Stimulated activated CD8-positive, alpha-beta memory T cell treated with anti-CD3 and anti-CD28 coated beads, Interleukin-12 subunit alpha, Interleukin-12 subunit beta, amount 100 ng/mL, for 1 hour (primary cell): ENCODE measurements around the gene CYP3A7.
"Not testable (repeated sequence)": the region's sequence is repeated elsewhere in the genome, so short reads cannot be mapped to it uniquely, and the experiment has no call there.

ENCODE experiments used
- DNase-seq: peaks from one replicate; pipeline ENCODE4 v3.0.0-alpha.2; 2020; ENCODE audit warnings: low read depth

CYP3A7 gene

GRCh38 chr7:99741441-99741795 lies 6.4 kb upstream of the CYP3A7 start:
- DNase-seq: no peak

- DNase-seq: no peak
Measured at GRCh38 chr7:99740573-99741440, 5.8 kb upstream of the CYP3A7 start.

- no peak for DNase-seq
Measured at GRCh38 chr7:99739699-99740572, 4.9 kb upstream of the CYP3A7 start.

- no peak for DNase-seq
Measured at GRCh38 chr7:99737726-99738125, 2.7 kb upstream of the CYP3A7 start.

- not testable (repeated sequence) for DNase-seq
Measured at GRCh38 chr7:99736667-99737066, 1.7 kb upstream of the CYP3A7 start.

GRCh38 chr7:99733448-99733847 lies 1.5 kb downstream of the CYP3A7 start:
- DNase-seq: no peak

DNA sequence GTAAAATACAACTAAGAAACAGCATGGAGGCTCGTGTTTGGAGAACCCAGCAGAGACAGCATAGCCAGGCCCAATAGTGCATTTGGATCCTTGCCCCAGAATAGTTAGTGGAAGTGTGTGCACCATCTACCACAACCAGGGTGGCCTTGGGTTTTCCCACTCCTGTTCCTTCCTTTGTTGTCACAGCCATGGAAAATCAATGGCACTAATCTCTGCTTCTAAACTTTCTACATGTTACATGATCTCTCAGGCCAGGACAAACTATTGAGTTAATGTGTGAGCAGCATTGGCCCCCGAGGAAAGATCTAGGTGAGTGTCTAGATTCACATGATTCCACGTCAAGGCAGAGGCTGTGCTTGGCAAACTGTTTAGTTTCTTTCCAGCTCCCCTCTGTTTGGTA lies 2.0 kb downstream of the CYP3A7 start:
- DNase-seq: no peak

DNA sequence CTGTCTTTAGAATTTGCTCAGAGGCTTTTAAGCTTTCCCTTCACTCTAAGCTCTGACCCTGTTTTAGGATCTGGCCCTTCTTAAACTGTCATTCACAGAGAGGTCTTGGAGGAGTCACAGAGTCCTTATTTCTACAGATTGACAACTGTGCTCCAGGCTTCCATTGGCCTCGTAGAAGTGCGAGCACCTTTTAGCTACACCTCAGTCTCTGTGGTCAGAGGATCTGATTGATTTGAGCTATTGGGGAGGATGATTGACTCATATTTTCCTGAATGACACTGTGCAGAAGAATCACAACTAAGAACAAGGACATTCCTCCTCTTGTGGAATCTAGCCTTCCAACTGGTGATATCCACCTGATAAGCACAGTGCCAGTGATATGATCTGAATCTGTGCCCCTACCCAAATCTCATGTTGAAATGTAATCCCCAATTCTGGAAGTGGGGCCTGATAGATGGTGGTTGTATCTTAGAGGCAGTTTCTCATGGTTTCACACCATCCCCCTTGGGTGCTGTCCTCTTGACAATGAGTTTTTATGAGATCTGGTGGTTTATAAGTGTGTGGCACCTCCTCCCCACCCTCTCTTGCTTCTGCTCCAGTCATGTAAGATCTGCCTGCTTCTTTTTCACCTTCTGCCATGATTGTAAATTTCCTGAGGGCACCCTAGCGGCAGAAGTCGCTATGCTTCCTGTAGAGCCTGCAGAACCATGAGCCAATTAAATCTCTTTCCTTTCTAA lies 3.2 kb downstream of the CYP3A7 start:
- DNase-seq: no peak

GRCh38 chr7:99730992-99731391 lies 4.0 kb downstream of the CYP3A7 start:
- no peak for DNase-seq

DNA sequence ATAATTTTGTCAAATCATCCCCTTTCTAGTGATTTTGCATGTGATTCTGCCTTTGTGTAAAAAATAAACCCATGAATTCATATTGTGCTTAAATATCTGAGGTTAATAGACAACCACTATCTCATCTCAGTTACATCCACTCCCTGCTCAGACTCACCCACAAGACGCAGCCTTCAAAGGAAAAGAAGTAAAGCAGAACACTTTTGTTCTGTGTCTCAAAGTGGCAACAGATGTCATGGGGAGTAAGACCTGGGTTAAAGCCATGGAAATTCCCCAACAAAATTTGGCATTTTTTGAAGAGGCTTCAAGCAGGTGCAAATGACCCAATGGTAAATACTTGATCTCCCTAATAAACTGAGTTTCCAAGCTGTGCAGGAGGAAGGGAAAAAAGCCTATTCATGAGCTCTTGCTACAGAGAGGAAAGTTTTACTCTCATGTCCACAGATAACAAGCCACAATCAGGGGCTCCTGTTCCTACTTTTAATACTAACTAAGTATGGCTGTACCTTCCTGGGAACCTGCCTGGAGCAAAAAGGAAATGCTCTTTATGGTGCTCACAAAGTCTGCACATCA lies 4.7 kb downstream of the CYP3A7 start:
- DNase-seq: no peak

DNA sequence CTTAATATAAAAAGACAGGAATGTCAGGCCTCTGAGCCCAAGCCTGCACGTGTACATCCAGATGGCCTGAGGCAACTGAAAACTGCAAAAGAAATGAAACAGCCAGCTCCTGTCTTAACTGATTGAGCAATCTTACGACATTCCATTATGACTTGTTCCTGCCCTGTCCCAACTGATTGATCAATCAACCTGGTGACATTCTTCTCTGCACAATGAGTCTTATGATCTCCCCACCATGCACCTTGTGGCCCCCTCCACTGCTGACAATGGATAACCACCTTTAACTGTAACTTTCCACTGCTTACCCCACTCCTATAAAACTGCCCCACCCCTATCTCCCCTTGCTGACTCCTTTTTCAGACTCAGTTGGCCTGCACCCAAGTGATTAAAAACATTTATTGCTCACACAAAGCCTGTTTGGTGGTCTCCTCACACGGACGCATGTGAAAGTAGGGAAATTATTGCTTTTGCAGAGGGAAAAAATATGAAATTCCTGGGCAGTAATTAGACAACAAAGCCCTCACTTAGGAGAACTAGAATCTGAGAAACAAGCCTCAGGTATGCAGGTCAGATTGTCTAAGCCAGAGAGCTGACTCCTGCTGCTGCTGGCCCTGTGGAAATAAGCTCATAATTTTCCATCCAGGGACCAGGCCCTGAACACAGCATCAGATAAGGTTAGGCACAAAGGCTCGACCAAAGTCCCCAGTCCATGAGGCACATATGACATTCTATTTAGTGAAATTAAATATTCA lies 5.3 kb downstream of the CYP3A7 start:
- no peak for DNase-seq

- no peak for DNase-seq
Measured at GRCh38 chr7:99728615-99729014, 6.4 kb downstream of the CYP3A7 start.

DNA sequence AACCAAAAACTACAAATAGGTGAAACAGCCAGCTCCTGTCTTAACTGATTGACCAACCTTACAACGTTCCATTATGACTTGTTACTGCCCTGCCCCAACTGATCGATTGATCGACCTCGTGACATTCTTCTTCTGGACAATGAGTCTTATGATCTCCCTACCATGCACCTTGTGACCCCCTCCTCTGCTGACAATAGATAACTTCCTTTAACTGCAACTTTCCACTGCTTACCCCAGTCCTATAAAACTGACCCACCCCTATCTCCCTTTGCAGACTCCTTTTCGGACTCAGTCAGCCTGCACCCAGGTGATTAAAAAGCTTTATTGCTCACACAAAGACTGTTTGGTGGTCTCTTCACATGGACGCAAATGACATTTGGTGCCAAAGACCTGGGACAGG lies 11.8 kb downstream of the CYP3A7 start:
- not testable (repeated sequence) for DNase-seq

- no peak for DNase-seq
Measured at GRCh38 chr7:99720800-99721595, 14.0 kb downstream of the CYP3A7 start.

GRCh38 chr7:99719996-99720769 lies 14.8 kb downstream of the CYP3A7 start:
- no peak for DNase-seq

DNA sequence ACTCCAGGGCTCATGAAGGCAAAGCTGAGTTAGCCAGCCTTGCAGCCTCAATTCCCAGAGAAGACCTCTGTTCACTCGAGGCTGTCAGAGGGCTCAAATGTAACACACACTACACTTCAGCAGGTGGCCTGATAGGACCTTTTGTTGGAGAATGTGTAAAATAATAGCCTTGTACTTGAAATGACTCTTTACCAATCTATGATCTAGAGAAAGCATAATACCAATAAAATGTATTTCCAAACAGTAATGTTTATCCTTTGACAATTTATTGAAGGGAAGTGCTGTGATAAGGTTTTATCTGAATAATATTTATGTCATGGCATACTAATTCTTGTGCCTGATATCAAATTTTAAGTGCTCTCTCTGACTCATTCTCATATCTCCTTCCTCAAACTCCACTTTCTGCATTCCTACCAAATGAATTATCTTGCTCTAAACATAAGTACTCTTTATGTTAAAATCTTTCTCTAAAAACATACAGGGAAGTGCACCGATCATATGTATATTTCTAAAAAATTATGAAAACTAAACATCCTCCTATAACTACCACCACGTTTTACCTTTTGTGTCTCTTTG lies 20.9 kb downstream of the CYP3A7 start:
- DNase-seq: no peak

DNA sequence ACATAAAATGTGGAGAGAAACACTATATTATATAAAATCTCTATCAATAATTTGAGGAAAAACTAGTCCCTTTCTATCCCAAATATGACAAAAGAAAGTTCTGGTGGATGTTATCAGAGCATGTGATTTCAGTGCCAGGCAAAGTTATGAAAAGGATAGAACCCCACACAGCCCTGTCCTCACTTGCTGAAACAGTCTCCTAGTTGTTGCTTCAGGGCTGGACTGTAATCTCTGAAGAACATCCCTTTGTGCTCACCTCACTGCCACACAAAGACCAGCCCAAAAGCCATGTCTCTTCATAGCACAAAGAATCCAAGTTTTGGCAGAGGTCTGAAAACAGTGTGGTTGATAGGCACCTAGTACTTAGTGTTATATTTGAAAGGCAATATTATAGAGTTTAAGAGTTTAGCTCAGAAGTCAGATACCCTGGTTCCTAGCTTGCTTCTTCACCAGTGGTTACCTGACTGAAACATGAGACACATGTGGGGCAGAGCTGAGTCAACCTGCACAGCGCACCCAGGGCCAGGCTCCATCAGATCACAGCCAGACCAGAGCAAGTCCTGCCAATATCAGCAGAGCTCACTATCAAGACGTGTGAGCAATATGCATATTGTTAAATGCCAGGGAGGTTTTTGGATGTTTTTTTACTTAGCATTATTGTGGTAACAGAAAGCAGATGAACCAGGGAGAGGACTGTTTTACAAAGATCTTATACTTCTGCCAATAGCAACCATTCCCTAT lies 25.0 kb downstream of the CYP3A7 start:
- DNase-seq: no peak

GRCh38 chr7:99709260-99709659 lies 25.7 kb downstream of the CYP3A7 start:
- no peak for DNase-seq

DNA sequence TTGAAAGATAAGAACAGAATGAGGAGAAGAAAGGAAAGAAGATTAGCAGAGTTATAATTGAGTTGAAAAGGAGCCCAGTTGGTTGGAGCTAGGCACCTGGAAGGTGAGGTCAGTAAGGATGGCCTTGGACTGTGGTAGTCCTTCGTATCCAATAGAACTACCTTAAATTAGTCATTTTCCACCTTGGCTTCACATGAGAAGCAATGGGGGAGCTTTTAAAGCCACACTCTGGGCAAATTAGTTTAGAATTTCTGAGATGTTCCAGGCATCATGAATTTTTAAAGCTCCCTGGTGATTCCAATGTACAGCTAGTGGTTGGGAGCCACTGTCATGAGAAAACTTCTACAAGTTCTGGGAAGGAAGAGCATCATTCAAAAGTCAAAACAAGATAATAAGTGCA lies 27.9 kb downstream of the CYP3A7 start:
- DNase-seq: no peak
